Osteocyte (in vitro differentiated cells): ENCODE measurements around the gene LAMA5. TPM values are rescaled to one million over a fixed set of nuclear protein-coding genes. Genes with fewer than 3 reads are reported as not detected.

ENCODE experiments used
- DNase-seq: peaks from one replicate; pipeline ENCODE4 v3.0.0; 2021; ENCODE audit warnings: mixed read lengths; ENCODE audit not compliant: unreplicated experiment; ENCODE audit errors: extremely low spot score
- H3K27ac Mint-ChIP-seq: one replicate; pipeline ENCODE4 v1.8.0; 2021; ENCODE audit warnings: mild to moderate bottlenecking, mixed read lengths; ENCODE audit not compliant: unreplicated experiment
- H3K27me3 Mint-ChIP-seq: one replicate; pipeline ENCODE4 v1.8.0; 2021; ENCODE audit warnings: mixed read lengths; ENCODE audit not compliant: unreplicated experiment
- H3K36me3 Mint-ChIP-seq: one replicate; pipeline ENCODE4 v1.8.0; 2021; ENCODE audit warnings: mixed read lengths; ENCODE audit not compliant: unreplicated experiment
- H3K4me1 Mint-ChIP-seq: one replicate; pipeline ENCODE4 v1.8.0; 2021; ENCODE audit warnings: mixed read lengths; ENCODE audit not compliant: unreplicated experiment
- H3K4me3 Mint-ChIP-seq: one replicate; pipeline ENCODE4 v1.8.0; 2021; ENCODE audit warnings: mild to moderate bottlenecking, moderate library complexity, mixed read lengths; ENCODE audit not compliant: unreplicated experiment
- H3K9me3 Mint-ChIP-seq: one replicate; pipeline ENCODE4 v1.8.0; 2021; ENCODE audit warnings: mixed read lengths; ENCODE audit not compliant: unreplicated experiment
- total RNA-seq: library from RNA; stranded (reverse); gene quantifications from 2 replicates; pipeline ENCODE4 v1.2.1, GENCODE V29; 2021
- TF ChIP-seq, protein P1 (sequence below): fragments of 200-600 bp; sonication (generic); IDR thresholded peaks from 2 replicates; pipeline ENCODE4 v1.5.0; 2021; ENCODE audit warnings: antibody characterized with exemption, mild to moderate bottlenecking, moderate library complexity

The LAMA5 gene
- total RNA-seq, 1 donor from 2014 or later: 201 TPM

DNA sequence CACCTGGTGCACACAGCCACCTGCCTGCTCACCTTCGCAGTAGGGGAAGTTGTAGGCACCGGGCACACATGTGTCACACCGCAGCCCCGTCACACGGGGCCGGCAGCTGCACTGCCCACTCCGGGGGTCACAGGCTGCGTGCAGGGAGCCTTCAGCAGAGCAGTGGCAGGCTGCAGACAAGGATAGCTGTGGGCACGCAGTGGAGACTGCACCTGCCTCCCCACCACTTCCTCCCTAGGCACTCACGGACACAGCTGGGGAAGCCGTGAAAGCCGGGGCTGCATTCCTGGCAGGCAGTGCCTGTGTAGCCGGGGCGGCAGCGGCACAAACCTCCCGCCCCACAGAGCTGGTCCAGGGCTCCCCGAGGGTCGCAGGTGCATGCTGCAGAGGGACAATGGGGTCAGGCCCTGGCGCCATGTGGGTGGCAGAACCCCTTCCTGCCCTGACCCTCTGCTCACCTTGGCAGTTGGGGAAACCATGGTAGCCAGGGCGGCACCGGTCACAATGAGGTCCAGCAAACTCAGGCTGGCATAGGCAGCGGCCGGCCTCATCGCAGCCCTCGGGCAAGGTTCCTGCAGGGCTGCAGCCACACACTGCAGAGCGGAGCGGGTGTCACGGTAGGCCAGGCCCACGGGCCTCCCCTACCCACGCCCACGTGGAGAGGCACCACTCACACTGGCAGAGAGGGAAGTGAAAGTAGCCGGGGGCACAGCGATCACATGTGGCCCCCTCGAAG is 29.4 kb downstream of the LAMA5 start:
- Mint-ChIP-seq H3K9me3 (no peaks in the 10 kb centered on the region), H3K27ac (no peak overlapping the region), H3K4me3 (no peak overlapping the region), H3K27me3 (no peaks in the 10 kb centered on the region), H3K4me1 (no peaks in the 10 kb centered on the region), H3K36me3 (peaks cover 32% of the 10 kb centered on the region)
- DNase-seq: no peak
- TF ChIP-seq, protein P1, sequence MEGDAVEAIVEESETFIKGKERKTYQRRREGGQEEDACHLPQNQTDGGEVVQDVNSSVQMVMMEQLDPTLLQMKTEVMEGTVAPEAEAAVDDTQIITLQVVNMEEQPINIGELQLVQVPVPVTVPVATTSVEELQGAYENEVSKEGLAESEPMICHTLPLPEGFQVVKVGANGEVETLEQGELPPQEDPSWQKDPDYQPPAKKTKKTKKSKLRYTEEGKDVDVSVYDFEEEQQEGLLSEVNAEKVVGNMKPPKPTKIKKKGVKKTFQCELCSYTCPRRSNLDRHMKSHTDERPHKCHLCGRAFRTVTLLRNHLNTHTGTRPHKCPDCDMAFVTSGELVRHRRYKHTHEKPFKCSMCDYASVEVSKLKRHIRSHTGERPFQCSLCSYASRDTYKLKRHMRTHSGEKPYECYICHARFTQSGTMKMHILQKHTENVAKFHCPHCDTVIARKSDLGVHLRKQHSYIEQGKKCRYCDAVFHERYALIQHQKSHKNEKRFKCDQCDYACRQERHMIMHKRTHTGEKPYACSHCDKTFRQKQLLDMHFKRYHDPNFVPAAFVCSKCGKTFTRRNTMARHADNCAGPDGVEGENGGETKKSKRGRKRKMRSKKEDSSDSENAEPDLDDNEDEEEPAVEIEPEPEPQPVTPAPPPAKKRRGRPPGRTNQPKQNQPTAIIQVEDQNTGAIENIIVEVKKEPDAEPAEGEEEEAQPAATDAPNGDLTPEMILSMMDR: no peak

DNA sequence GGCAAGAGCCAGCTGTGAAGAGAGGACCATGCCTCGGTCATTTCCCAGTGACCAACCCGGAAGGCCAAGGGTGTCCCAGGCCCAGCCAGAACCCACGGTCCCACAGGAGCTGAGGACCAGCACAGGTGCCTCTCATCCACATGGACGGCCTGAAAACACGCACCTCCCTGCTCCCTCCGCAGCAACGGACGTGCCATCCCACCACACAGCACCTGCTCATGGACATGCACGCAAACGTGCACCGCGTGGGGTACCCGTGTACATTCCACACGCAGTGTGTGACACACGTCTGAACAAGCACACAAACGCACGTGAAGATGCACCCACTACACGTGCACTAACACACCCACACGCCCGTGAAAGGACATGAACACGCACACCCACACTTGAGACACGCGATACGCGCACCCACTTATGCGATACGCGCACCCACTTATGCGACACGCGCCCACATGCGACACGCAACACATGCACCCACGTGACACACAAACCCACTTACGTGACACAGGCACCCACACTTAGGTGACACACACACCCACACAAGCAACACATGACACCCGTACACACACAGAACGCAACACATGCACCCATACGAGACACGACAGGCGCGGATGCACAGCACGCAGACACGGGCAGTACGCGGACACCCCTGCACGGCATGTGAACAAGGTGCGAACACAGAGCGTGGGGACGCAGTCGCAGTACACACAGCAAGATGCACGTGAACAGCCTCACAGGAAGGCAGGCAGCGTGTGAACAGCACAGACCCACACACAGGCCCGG is 30.1 kb downstream of the LAMA5 start:
- no peaks in the 10 kb centered on the region for H3K27me3 Mint-ChIP-seq
- H3K9me3 Mint-ChIP-seq: no peaks in the 10 kb centered on the region
- no peak overlapping the region for H3K4me3 Mint-ChIP-seq
- H3K27ac Mint-ChIP-seq: no peak overlapping the region
- TF ChIP-seq, protein P1: no peak
- no peak for DNase-seq
- H3K36me3 Mint-ChIP-seq: peaks cover 30% of the 10 kb centered on the region
- no peaks in the 10 kb centered on the region for H3K4me1 Mint-ChIP-seq

DNA sequence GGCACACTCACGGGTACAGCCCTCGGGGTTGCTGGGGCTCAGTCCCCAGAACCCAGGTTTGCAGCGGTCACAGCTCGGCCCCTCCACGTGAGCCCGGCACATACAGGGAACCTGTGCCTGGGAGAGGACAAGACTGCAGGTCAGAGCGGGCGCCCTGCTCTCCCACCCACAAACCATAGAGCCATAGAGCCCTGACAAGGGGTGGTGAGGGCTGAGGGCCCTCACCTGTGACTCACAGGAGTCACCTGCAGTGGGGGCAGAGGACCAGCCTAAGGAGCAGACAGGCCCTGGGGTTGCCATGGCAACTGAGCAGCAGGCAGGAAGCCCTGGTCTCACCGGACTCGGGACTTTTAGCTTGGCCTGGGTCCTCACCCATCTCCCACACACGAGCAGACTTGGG is 30.8 kb downstream of the LAMA5 start:
- peaks cover 25% of the 10 kb centered on the region for H3K36me3 Mint-ChIP-seq
- no peak overlapping the region for H3K4me3 Mint-ChIP-seq
- no peak overlapping the region for H3K27ac Mint-ChIP-seq
- H3K9me3 Mint-ChIP-seq: no peaks in the 10 kb centered on the region
- TF ChIP-seq, protein P1: no peak
- H3K4me1 Mint-ChIP-seq: no peaks in the 10 kb centered on the region
- no peaks in the 10 kb centered on the region for H3K27me3 Mint-ChIP-seq
- no peak for DNase-seq

DNA sequence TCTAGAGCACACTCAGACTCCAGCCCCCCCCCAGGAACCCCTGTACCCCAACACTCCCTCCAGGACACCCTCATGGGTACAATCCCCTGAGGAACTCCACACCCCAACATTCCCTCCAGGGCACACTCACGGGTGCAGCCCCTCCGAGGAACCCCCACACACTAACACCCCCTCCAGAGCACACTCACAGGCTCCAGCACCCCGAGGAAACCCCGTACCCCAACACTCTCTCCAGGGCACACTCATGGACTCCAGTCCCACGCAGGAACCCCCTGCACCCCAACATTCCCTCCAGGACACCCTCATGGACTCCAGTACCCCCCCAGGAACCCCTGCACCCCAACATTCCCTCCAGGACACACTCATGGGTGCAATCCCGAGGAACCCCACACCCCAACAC is 31.6 kb downstream of the LAMA5 start:
- no peaks in the 10 kb centered on the region for H3K4me1 Mint-ChIP-seq
- H3K27me3 Mint-ChIP-seq: no peaks in the 10 kb centered on the region
- TF ChIP-seq, protein P1: no peak
- no peak for DNase-seq
- no peaks in the 10 kb centered on the region for H3K9me3 Mint-ChIP-seq
- H3K36me3 Mint-ChIP-seq: peaks cover 22% of the 10 kb centered on the region
- H3K27ac Mint-ChIP-seq: no peak overlapping the region
- no peak overlapping the region for H3K4me3 Mint-ChIP-seq

DNA sequence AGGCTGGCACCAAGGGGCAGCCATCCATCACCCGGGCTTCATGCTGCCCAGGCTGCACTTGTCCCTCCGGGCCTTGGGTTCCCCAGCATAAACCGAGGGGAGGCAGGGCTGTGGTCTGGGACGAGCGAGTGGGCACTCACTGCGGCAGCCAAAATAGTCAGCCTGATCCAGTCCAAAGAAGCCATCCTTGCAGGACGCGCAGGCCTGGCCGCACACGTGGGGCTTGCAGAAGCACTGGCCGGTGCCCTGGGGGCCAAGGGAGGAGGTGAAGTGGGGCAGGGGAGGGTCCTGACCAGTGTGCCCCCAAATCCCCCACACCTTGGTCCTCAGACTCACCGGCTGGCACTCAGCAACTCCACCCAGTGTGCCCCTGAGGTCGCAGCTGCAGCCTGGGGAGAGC is 32.2 kb downstream of the LAMA5 start:
- no peak for DNase-seq
- TF ChIP-seq, protein P1: no peak
- Mint-ChIP-seq H3K9me3 (no peaks in the 10 kb centered on the region), H3K27me3 (no peaks in the 10 kb centered on the region), H3K36me3 (peaks cover 20% of the 10 kb centered on the region), H3K4me1 (no peaks in the 10 kb centered on the region), H3K27ac (no peak overlapping the region), H3K4me3 (no peak overlapping the region)
